Glomerular endothelial cell (primary cell): ENCODE data around the gene ASAP2. TPM values are rescaled to one million over a fixed set of nuclear protein-coding genes. Genes with fewer than 3 reads are reported as not detected.

ENCODE experiments used
- DNase-seq: peaks from one replicate; pipeline ENCODE4 v3.0.0-alpha.2; 2011; ENCODE audit warnings: low read depth, low spot score; ENCODE audit errors: extremely low read depth
- total RNA-seq: library from RNA; depleted of rRNA; stranded (reverse); fragments of >200 nt; gene quantifications from 2 replicates; pipeline ENCODE4 v1.2.3, GENCODE V29; 2015

ASAP2 gene
- total RNA-seq, 1 donor from 2014 or later: 71.6 TPM

GRCh38 chr2:9288233-9288632, 81.6 kb downstream of the ASAP2 start:
- DNase-seq: no peak

GRCh38 chr2:9288681-9289338, 82.2 kb downstream of the ASAP2 start:
- no peak for DNase-seq

DNA sequence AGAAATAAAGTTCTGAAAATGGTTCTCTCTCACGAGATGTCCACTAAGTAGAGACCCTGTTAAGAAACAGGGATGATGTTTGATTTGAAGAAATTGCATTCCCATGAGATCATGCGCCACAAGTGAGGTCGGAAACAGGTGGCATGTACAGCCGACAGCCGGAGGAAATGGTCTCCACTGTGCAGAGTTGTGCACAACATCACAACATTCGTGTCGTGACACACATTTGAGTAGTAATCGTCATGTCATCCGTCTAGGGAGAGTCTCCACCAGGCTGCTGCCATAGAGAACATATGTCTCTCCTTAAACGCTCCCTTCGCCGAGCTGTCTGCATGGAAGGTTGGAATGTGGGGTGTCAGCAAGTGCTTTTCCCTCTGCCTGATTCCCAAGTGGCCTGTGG, 84.7 kb downstream of the ASAP2 start:
- no peak for DNase-seq

DNA sequence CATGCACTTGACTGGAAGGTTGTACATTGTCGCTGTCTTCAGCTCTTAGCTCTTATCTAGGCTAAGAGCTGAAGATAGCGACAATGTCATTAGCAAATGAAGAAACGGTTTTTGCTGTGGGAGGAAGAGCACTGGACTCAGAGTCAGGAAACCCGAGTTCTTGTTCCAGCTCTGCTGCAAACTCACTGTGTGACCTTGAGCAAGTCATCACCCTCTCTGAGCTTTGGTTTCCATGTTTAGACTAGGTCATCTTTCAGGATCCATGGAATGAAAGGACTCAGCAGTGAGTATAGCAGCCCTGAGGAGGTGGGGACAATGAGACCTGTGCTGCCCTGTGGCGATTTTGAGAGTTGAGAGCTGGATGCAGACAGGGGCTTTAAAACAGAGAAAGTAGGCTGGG, 85.3 kb downstream of the ASAP2 start:
- DNase-seq: no peak

DNA sequence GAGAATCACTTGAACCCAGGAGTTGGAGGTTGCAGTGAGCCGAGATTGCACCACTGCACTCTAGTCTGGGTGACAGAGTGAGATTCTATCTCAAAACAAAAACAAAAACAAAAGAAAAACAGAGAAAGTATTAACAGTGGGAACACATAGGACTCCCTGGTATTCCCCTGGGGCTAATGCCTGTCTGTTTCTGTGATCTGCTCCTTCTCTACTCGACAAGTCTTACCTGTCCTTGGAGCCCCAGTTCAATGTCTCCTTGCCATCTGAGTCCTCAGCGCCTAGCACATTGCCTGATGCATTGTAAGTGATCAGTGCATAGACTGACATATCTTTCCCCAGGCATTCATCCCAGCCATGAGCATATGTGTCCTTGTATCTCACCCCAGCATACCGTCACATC, 85.8 kb downstream of the ASAP2 start:
- no peak for DNase-seq

DNA sequence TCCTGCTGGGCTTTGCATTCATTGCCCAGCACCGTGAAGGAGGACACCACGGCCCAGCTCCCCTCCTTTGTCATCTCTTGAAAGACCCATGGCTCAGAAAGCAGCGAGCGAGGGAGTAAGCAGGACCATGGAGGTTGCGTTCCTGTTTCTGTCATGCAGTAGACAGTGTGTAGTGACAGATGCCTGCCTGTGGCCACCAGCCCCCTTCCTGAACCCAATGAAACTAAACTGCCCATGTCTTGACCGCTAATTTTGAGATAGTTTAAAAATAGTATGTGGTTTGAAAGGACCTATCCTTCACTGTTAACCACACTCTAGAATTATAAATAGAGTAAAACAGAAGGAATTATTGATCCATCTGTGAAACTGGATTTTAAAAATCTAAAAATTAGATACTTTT, 88.2 kb downstream of the ASAP2 start:
- DNase-seq: no peak

GRCh38 chr2:9296559-9296958, 89.9 kb downstream of the ASAP2 start:
- no peak for DNase-seq

- DNase-seq: no peak
These were observed 90.5 kb downstream of the ASAP2 start for GRCh38 chr2:9297156-9297555.

DNA sequence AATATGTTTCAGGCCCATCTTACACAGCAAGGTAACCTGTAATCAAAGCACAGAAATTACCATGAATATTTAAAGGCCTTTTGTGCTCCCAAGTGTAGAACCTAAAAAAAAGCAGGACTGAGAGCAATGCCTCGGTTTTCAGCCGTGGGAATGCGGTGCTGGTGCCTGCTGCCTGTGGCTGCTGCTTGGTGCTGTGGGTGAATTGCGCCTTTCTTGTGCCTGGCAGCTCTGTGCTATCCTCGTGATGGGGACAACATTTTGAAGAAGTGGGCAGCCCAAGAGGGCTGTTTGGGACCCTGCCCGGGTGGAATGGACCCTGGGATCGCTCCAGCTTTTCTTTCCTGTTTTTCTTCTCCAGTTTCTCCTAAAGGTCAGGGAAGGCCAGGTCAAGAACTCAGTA, 91.2 kb downstream of the ASAP2 start:
- DNase-seq: no peak

DNA sequence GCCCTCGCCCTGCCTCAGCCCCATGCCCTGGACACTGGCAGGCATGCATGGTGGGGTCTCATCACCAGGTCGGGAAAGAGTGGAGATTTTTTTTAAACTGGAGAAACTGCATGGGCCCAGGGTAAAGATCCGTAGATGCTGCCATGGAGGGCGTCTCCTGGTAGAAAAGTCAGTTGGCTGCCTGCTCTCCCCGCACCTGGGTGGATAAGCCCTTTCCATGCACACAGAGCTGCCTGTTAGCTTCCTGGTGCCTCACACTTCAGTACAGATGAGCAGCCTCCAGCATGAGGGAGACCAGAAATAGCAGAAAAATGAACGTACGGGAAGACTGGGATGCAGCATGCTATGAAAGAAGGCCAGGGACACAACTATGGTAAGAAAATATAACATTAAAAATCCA, 92.0 kb downstream of the ASAP2 start:
- DNase-seq: no peak

- DNase-seq: no peak
These were observed 92.8 kb downstream of the ASAP2 start for GRCh38 chr2:9299161-9300100.

GRCh38 chr2:9300214-9300613, 93.6 kb downstream of the ASAP2 start:
- DNase-seq: no peak

GRCh38 chr2:9300829-9301453, 94.3 kb downstream of the ASAP2 start:
- DNase-seq: no peak

- DNase-seq: no peak
These were observed 96.1 kb downstream of the ASAP2 start for GRCh38 chr2:9302755-9303154.

DNA sequence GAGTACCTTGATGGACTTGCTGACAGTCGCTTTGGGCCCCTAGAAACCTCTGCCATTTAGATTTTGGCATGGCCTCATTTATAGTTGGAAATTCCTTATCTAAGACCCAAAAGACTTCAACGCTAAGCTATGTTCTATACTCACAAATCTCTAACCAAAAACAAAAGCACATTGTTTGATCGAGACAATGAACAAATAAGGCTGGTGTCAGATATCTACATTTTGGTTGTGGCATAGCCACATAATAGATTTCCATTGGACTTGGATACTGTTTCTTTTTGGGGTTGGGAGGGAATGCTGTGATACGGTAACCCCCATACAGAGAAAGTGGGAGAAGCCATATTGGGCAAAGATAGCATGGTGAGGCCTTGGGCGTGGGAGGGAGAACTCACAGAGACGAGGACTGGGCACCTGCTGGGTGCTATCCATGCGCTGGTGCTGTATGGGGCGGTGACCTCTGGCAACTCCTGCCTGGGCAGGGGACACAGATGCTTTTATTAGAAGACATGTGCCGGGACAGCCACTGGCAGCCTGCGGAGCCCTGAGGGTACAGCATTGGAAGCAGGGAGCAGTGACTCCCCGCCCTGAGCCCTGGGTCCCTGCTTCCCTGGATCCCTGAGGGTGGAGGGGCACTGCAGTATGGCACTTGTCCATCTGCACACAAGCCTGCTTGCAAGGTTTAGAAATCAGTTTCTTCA, 97.1 kb downstream of the ASAP2 start:
- DNase-seq: no peak

DNA sequence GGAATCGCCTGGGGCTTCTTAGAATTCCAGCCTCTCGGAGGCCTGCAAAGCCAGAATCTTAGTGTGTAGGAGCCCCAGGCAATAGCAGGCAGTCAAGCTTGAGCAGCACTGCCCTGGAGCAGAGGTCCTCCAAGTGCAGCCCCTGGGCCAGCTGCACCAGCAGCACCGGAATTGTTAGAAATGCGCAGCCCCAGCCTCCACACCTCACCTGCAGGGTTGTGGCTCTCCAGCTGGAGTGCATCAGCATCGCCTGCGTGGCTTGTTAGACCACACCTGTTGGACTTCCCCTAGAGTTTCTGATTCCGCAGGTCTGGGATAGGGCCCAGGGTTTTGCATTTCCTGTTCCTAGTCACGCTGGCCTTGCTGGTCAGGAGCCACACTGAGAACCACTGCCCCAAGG, 100.3 kb downstream of the ASAP2 start:
- DNase-seq: no peak

- no peak for DNase-seq
These were observed 100.9 kb downstream of the ASAP2 start for GRCh38 chr2:9307535-9307934.

GRCh38 chr2:9308186-9308955, 101.8 kb downstream of the ASAP2 start:
- DNase-seq: no peak

DNA sequence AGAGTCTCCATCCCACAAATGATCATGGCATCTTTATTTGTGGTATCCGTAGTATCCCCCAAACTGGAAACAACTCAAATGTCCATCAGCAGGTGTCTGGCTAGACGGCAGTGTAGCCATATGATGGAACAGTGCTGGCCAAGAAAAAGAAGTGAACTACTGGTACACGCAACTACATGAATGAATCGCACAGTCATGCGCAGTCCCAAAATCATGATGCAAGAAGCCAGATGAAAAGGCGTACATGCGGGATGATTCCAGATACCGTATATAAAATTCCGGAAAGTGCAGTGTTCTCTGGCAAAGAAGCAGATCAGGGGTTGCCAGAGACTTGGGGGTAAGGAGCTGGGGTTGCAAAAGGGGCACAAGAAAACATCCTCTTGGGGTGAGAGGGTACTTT, 102.5 kb downstream of the ASAP2 start:
- DNase-seq: no peak

DNA sequence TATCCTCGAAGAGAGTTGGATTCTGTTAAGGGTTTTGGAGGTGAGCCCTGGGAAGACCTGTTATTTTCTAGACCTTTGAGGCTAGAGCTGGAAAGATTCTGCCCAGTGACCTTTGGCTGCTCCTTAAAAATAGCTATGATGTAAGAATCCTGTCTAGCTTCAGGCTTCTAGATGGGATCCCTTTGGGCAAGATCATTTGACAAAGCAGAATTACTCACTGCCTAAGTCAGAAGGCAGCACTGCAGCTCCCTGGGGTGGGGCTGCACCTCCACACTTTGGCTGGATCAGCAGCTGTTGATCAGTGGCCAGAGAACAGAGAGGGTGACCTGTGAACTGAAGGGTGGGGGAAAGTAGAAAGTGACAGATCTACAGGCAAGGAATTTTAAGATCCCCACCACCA, 103.8 kb downstream of the ASAP2 start:
- no peak for DNase-seq
